Parathyroid adenoma (tissue), 2 donors: ENCODE results near the gene CC2D1A.

Experiments used
- H2AFZ ChIP-seq: fragments of 300-600 bp; sonication (generic); one replicate; pipeline ENCODE4 v1.7.0; 2017; ENCODE audit warnings: antibody characterized with exemption, mild to moderate bottlenecking
- H3K27ac ChIP-seq: fragments of 300-600 bp; sonication (generic); one replicate; pipeline ENCODE4 v1.7.0; 2017
- H3K27me3 ChIP-seq: fragments of 300-600 bp; sonication (generic); one replicate; pipeline ENCODE4 v1.7.0; 2017; ENCODE audit warnings: low read length; ENCODE audit not compliant: control insufficient read depth, insufficient read depth
- H3K36me3 ChIP-seq: fragments of 300-600 bp; sonication (generic); one replicate; pipeline ENCODE4 v1.7.0; 2017; ENCODE audit warnings: low read length; ENCODE audit not compliant: control insufficient read depth, insufficient read depth
- H3K4me1 ChIP-seq: fragments of 300-600 bp; sonication (generic); one replicate; pipeline ENCODE4 v1.7.0; 2017; ENCODE audit warnings: control low read depth
- H3K4me2 ChIP-seq: fragments of 300-600 bp; sonication (generic); one replicate; pipeline ENCODE4 v1.7.0; 2017; ENCODE audit warnings: low read length
- H3K4me3 ChIP-seq: fragments of 300-600 bp; sonication (generic); one replicate; pipeline ENCODE4 v1.7.0; 2017; ENCODE audit warnings: low read depth, low read length
- H3K79me2 ChIP-seq: fragments of 300-600 bp; sonication (generic); one replicate; pipeline ENCODE4 v1.7.0; 2017; ENCODE audit warnings: control low read depth
- H3K9ac ChIP-seq: fragments of 300-600 bp; sonication (generic); one replicate; pipeline ENCODE4 v1.7.0; 2017; ENCODE audit warnings: mild to moderate bottlenecking
- H3K9me3 ChIP-seq: fragments of 300-600 bp; sonication (generic); one replicate; pipeline ENCODE4 v1.7.0; 2017; ENCODE audit warnings: low read length; ENCODE audit not compliant: control insufficient read depth
- CTCF ChIP-seq: fragments of 300-600 bp; sonication (generic); IDR thresholded peaks from one replicate; pipeline ENCODE4 v1.7.0; 2017; ENCODE audit warnings: antibody characterized with exemption, mild to moderate bottlenecking
- donor health status: primary hyperparathyroidism.

Gene CC2D1A

GRCh38 chr19:13888281-13888680, 17.7 kb upstream of the CC2D1A start:
- H3K27ac ChIP-seq = no peak overlapping the region
- H3K79me2 ChIP-seq = no peaks in the 10 kb centered on the region
- H3K4me2 ChIP-seq = no peak overlapping the region
- H3K9ac ChIP-seq = no peak overlapping the region
- H3K36me3 ChIP-seq = no peaks in the 10 kb centered on the region
- TF ChIP-seq CTCF = no peak
- H3K4me1 ChIP-seq = no peaks in the 10 kb centered on the region
- no peak overlapping the region for H3K4me3 ChIP-seq
- H2AFZ ChIP-seq = no peak overlapping the region
- H3K9me3 ChIP-seq = no peaks in the 10 kb centered on the region
- H3K27me3 ChIP-seq = no peaks in the 10 kb centered on the region

- H3K36me3 ChIP-seq = no peaks in the 10 kb centered on the region
- no peak overlapping the region for H3K9ac ChIP-seq
- H3K4me3 ChIP-seq = no peak overlapping the region
- H3K79me2 ChIP-seq = no peaks in the 10 kb centered on the region
- TF ChIP-seq CTCF = no peak
- H3K27me3 ChIP-seq = no peaks in the 10 kb centered on the region
- no peaks in the 10 kb centered on the region for H3K4me1 ChIP-seq
- H2AFZ ChIP-seq = no peak overlapping the region
- no peak overlapping the region for H3K4me2 ChIP-seq
- no peak overlapping the region for H3K27ac ChIP-seq
- H3K9me3 ChIP-seq = no peaks in the 10 kb centered on the region
These were observed 15.9 kb upstream of the CC2D1A start for GRCh38 chr19:13890136-13890535.

- H3K9ac ChIP-seq = no peak overlapping the region
- H3K4me2 ChIP-seq = no peak overlapping the region
- H3K27me3 ChIP-seq = no peaks in the 10 kb centered on the region
- H3K36me3 ChIP-seq = no peaks in the 10 kb centered on the region
- no peaks in the 10 kb centered on the region for H3K79me2 ChIP-seq
- no peak for TF ChIP-seq CTCF
- H3K4me1 ChIP-seq = no peaks in the 10 kb centered on the region
- H3K9me3 ChIP-seq = no peaks in the 10 kb centered on the region
- H3K27ac ChIP-seq = no peak overlapping the region
- no peak overlapping the region for H3K4me3 ChIP-seq
- no peak overlapping the region for H2AFZ ChIP-seq
These were observed 13.1 kb upstream of the CC2D1A start for GRCh38 chr19:13892870-13893269.

- Histone ChIP-seq H3K9me3 (no peaks in the 10 kb centered on the region), H3K4me2 (no peak overlapping the region), H3K9ac (no peak overlapping the region), H3K27ac (no peak overlapping the region), H3K4me1 (no peaks in the 10 kb centered on the region), H3K4me3 (no peak overlapping the region), H3K36me3 (no peaks in the 10 kb centered on the region), H2AFZ (no peak overlapping the region), H3K79me2 (no peaks in the 10 kb centered on the region), H3K27me3 (no peaks in the 10 kb centered on the region)
- no peak for TF ChIP-seq CTCF
These were observed 11.4 kb upstream of the CC2D1A start for GRCh38 chr19:13894552-13894951.

DNA sequence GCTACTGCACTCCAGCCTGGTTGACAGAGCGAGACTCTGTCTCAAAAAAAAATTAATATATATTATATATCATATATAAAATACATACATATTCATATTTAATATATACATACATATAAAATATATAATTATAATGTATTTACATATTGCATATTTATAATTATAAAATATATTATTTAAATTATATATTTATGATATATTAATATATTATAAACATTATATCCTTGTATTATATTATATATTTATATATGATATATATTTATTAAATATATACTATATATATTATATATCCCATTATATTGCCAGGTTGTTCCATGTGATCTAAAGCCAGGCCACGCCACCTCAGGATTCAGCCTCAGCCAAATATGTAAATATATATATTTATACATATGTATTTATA, 9.8 kb upstream of the CC2D1A start:
- no peak overlapping the region for H3K9ac ChIP-seq
- H2AFZ ChIP-seq = no peak overlapping the region
- H3K27me3 ChIP-seq = no peaks in the 10 kb centered on the region
- no peak overlapping the region for H3K4me3 ChIP-seq
- no peaks in the 10 kb centered on the region for H3K9me3 ChIP-seq
- H3K4me1 ChIP-seq = no peaks in the 10 kb centered on the region
- H3K27ac ChIP-seq = no peak overlapping the region
- no peak overlapping the region for H3K4me2 ChIP-seq
- no peaks in the 10 kb centered on the region for H3K36me3 ChIP-seq
- no peaks in the 10 kb centered on the region for H3K79me2 ChIP-seq
- TF ChIP-seq CTCF = no peak
